ENCODE data around the gene ENTPD3. TPM values are rescaled to one million over a fixed set of nuclear protein-coding genes. Genes with fewer than 3 reads are reported as not detected.

Gene ENTPD3
- total RNA-seq, 2 experiments from 2014 or later: not detected

DNA sequence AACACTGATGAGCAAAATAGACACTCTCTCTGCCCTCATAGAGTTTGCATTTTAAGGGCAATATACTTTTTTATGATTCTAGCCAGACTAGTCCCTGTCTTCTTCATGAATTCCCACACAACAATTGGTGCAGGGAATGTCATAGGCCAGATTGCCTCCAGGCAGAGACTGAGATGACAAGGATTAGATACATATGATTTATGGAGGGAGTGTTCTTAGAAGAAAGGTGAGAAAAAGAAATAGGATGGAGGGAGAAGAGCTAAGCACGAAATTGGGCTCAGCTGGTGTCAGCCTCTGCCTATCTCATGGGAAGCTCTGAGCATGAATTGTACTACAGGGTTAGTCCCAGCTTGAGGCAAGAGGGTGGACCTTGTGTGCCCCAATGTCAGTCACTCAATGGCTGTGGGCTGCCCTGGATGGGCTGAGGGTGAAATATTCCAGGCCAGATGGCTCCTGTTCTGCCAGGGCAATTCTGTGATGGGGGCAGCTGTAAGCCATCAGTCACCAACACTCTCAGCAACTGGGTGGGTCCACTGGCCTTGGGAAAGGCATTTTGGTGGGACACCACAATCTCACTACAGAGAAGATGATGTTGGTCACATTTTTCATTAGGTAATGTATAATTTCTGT is 46.3 kb upstream of the ENTPD3 start:
- Histone ChIP-seq H3K4me1 (ENCODE audit: insufficient read depth, low read length, poor library complexity, severe bottlenecking) (no peaks in the 10 kb centered on the region), H3K9me3 (ENCODE audit: low read length) (no peaks in the 10 kb centered on the region), H3K36me3 (ENCODE audit: insufficient read depth, low read length) (no peaks in the 10 kb centered on the region), H3K79me2 (ENCODE audit: insufficient read depth, low read depth, low read length) (no peaks in the 10 kb centered on the region), H4K20me1 (ENCODE audit: insufficient read depth, low read length) (no peaks in the 10 kb centered on the region), H3K4me3 (ENCODE audit: low read depth, low read length, poor library complexity, severe bottlenecking) (no peak overlapping the region), H3K4me2 (ENCODE audit: low read length) (no peak overlapping the region), H3K27ac (ENCODE audit: low read depth, low read length, poor library complexity, severe bottlenecking) (no peak overlapping the region), H2AFZ (ENCODE audit: low read length) (no peak overlapping the region), H3K9me2 (ENCODE audit: insufficient read depth, low read length) (no peaks in the 10 kb centered on the region)
- BruUV-seq (replicated peaks): no TSS peak
- DNase-seq (ENCODE audit: low spot score): no peak
- intact Hi-C loops (cut with micrococcal nuclease; ENCODE audit: unreplicated experiment): no loop called here
- no peak for TF ChIP-seq EZH2phosphoT487 (IDR thresholded peaks at IDR 0.05; ENCODE audit: borderline replicate concordance, low read depth, low read length)
- no peak for TF ChIP-seq CTCF (conservative IDR thresholded peaks at IDR 0.05; ENCODE audit: low read length)
- ChIA-PET POLR2A (interaction anchor here (0.6 to 1.2 kb wide), 6 partner anchors 73 to 1584 kb away, joined by 3 to 4 read pairs (median 3); no protein-coding TSS in a partner anchor), CTCF (ENCODE audit: unreplicated experiment) (no interaction called here)

DNA sequence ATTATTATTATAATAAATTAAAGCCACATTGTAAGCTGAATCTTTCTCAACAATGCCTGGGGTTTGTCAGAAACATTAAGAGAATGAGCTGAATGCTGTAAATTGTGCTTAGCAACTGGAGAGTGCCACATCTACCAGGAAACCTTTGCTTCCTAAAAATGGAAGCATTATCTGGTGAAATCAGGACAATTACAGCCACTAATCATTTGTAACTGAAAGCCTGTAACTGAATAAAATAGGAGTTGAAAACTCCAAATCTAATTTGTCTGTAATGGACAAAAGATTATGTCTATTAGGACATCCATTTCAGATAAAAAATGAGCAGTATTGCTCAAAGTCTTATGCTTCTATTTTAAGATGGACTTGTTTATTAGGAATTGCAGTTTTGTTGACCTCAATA is 45.3 kb upstream of the ENTPD3 start:
- ChIA-PET CTCF (ENCODE audit: unreplicated experiment) (no interaction called here), POLR2A (interaction anchor here (0.6 kb wide), 1 partner anchor 215 kb away, joined by 3 read pairs; no protein-coding TSS in a partner anchor)
- no peak overlapping the region for H3K27ac ChIP-seq (ENCODE audit: low read depth, low read length, poor library complexity, severe bottlenecking)
- no peak overlapping the region for H2AFZ ChIP-seq (ENCODE audit: low read length)
- H3K9me3 ChIP-seq (ENCODE audit: low read length): no peaks in the 10 kb centered on the region
- TF ChIP-seq EZH2phosphoT487 (IDR thresholded peaks at IDR 0.05; ENCODE audit: borderline replicate concordance, low read depth, low read length) (no peak), CTCF (conservative IDR thresholded peaks at IDR 0.05; ENCODE audit: low read length) (no peak)
- no peaks in the 10 kb centered on the region for H3K4me1 ChIP-seq (ENCODE audit: insufficient read depth, low read length, poor library complexity, severe bottlenecking)
- no peaks in the 10 kb centered on the region for H4K20me1 ChIP-seq (ENCODE audit: insufficient read depth, low read length)
- BruUV-seq (replicated peaks): no TSS peak
- intact Hi-C loops (cut with micrococcal nuclease; ENCODE audit: unreplicated experiment): no loop called here
- H3K4me2 ChIP-seq (ENCODE audit: low read length): no peak overlapping the region
- H3K9me2 ChIP-seq (ENCODE audit: insufficient read depth, low read length): no peaks in the 10 kb centered on the region
- no peak for DNase-seq (ENCODE audit: low spot score)
- H3K36me3 ChIP-seq (ENCODE audit: insufficient read depth, low read length): no peaks in the 10 kb centered on the region
- no peaks in the 10 kb centered on the region for H3K79me2 ChIP-seq (ENCODE audit: insufficient read depth, low read depth, low read length)
- H3K4me3 ChIP-seq (ENCODE audit: low read depth, low read length, poor library complexity, severe bottlenecking): no peak overlapping the region

DNA sequence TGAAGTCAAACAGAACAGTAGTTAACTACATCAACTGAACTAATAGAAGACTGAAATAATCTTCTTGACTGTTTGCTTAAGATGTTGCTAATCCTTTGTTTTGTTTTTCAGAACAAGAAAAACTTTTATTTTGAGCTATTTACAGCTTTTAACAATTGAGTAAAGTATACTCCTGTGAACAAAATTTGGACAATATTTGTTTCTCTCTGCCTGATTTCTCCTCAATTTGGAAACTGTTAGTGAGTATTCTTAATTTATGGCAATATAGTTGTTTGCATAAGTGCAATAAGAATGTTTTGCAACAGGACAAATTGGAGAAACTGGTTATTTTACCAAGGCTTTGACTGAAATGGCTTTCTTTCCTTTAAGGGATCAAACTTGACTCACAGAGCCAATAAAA is 36.5 kb upstream of the ENTPD3 start:
- ChIA-PET CTCF (ENCODE audit: unreplicated experiment) (no interaction called here), POLR2A (interaction anchor here (1.2 kb wide), 1 partner anchor 317 kb away, joined by 3 read pairs; no protein-coding TSS in a partner anchor)
- no peak overlapping the region for H3K27ac ChIP-seq (ENCODE audit: low read depth, low read length, poor library complexity, severe bottlenecking)
- BruUV-seq (replicated peaks): no TSS peak
- no peaks in the 10 kb centered on the region for H3K4me1 ChIP-seq (ENCODE audit: insufficient read depth, low read length, poor library complexity, severe bottlenecking)
- H3K36me3 ChIP-seq (ENCODE audit: insufficient read depth, low read length): no peaks in the 10 kb centered on the region
- no peaks in the 10 kb centered on the region for H3K79me2 ChIP-seq (ENCODE audit: insufficient read depth, low read depth, low read length)
- no peaks in the 10 kb centered on the region for H4K20me1 ChIP-seq (ENCODE audit: insufficient read depth, low read length)
- H2AFZ ChIP-seq (ENCODE audit: low read length): no peak overlapping the region
- no peak overlapping the region for H3K4me2 ChIP-seq (ENCODE audit: low read length)
- intact Hi-C loops (cut with micrococcal nuclease; ENCODE audit: unreplicated experiment): no loop called here
- peaks cover 10% of the 10 kb centered on the region; the same call in 1 of the 2 replicates for H3K9me3 ChIP-seq (ENCODE audit: low read length)
- TF ChIP-seq CTCF (conservative IDR thresholded peaks at IDR 0.05; ENCODE audit: low read length) (no peak), EZH2phosphoT487 (IDR thresholded peaks at IDR 0.05; ENCODE audit: borderline replicate concordance, low read depth, low read length) (no peak)
- no peak for DNase-seq (ENCODE audit: low spot score)
- no peak overlapping the region for H3K4me3 ChIP-seq (ENCODE audit: low read depth, low read length, poor library complexity, severe bottlenecking)
- H3K9me2 ChIP-seq (ENCODE audit: insufficient read depth, low read length): no peaks in the 10 kb centered on the region

Data from OCI-LY7 (cell line).